Measurements from ENCODE around the gene OOSP1. TPM values are rescaled to one million over a fixed set of nuclear protein-coding genes. Genes with fewer than 3 reads are reported as not detected.

The OOSP1 gene
- total RNA-seq, 1 experiment from 2014 or later = not detected

DNA sequence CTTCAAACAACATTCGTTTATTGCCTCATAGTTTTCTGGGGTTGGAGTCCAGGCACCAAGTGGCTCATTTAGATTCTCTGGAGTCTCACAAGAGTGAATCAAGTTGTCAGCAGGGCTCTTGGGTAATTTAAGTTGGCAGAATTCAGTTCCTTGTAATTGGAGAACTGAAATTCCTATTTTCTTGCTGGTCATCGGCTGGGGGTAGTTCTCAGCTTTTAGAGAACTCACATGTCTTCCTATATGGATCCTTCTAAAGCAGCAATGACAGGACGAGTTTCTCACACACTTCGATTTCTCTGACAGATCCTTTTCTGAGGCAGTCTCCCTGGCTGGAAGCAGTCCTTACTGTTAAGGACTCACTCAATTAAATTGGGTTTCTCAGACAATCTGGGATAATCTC, 61.5 kb downstream of the OOSP1 start:
- no peak for DNase-seq (ENCODE audit: low read depth)
- in situ Hi-C loops (cut with HindIII; ENCODE audit: low pct_unique_long_range_greater_than_20kb, low sequenced_read_pairs) = no loop called here

DNA sequence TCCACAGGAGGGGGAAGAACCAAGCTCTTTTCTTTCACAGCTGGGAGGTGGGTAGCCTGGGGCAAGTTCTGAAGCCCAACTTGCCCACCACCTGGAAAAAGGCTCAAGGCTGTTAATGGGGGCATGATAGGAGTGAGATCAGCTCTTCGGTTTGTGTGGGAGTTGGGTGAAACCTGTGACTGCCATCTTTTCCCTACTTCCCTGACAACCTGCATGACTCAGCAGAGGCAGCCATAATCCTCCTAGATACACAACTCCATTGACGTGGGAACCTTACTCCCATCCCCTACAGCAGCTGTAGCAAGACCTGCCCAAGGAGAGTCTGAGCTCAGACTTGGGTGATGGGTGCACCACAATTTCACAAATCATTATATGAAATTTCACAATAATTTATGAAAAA, 65.5 kb downstream of the OOSP1 start:
- no peak for DNase-seq (ENCODE audit: low read depth)

GRCh38 chr11:60005360-60005759, 67.1 kb downstream of the OOSP1 start:
- DNase-seq (ENCODE audit: low read depth) = no peak
- in situ Hi-C loops (cut with HindIII; ENCODE audit: low pct_unique_long_range_greater_than_20kb, low sequenced_read_pairs) = no loop called here

More for the DNA sequence above, 65.5 kb downstream of the OOSP1 start:
- in situ Hi-C loops (cut with HindIII; ENCODE audit: low pct_unique_long_range_greater_than_20kb, low sequenced_read_pairs) = no loop called here

Other genes with a start within 250 kb of the OOSP1 start
- not detected in 2 replicates for gene OR10V1, start 224.6 kb upstream of the OOSP1 start, total RNA-seq (2014; rRNA removed; shearing (Covaris generic); ENCODE audit: low replicate concordance)
- gene STX3, start 183.1 kb upstream of the OOSP1 start, total RNA-seq (2014; rRNA removed; shearing (Covaris generic); ENCODE audit: low replicate concordance) = 16.0 and 28.4 TPM in 2 replicates
- gene MRPL16, start 127.7 kb upstream of the OOSP1 start, total RNA-seq (2014; rRNA removed; shearing (Covaris generic); ENCODE audit: low replicate concordance) = 66.6 and 80.4 TPM in 2 replicates
- not detected in 2 replicates for gene CBLIF, start 92.9 kb upstream of the OOSP1 start, total RNA-seq (2014; rRNA removed; shearing (Covaris generic); ENCODE audit: low replicate concordance)
- gene TCN1, start 71.9 kb upstream of the OOSP1 start, total RNA-seq (2014; rRNA removed; shearing (Covaris generic); ENCODE audit: low replicate concordance) = 3.1 and 10.6 TPM in 2 replicates
- gene OOSP3, start 59.6 kb upstream of the OOSP1 start, total RNA-seq (2014; rRNA removed; shearing (Covaris generic); ENCODE audit: low replicate concordance) = not detected in 2 replicates
- gene OOSP4A, start 25.6 kb downstream of the OOSP1 start, total RNA-seq (2014; rRNA removed; shearing (Covaris generic); ENCODE audit: low replicate concordance) = not detected in 2 replicates
- not detected in 2 replicates for gene OOSP4B, start 78.7 kb downstream of the OOSP1 start, total RNA-seq (2014; rRNA removed; shearing (Covaris generic); ENCODE audit: low replicate concordance)
- not detected in 2 replicates for gene OOSP2, start 102.0 kb downstream of the OOSP1 start, total RNA-seq (2014; rRNA removed; shearing (Covaris generic); ENCODE audit: low replicate concordance)
- not detected in 2 replicates for gene MS4A3, start 118.2 kb downstream of the OOSP1 start, total RNA-seq (2014; rRNA removed; shearing (Covaris generic); ENCODE audit: low replicate concordance)
- not detected in 2 replicates for gene MS4A2, start 150.2 kb downstream of the OOSP1 start, total RNA-seq (2014; rRNA removed; shearing (Covaris generic); ENCODE audit: low replicate concordance)
- not detected in 2 replicates for gene MS4A6A, start 244.7 kb downstream of the OOSP1 start, total RNA-seq (2014; rRNA removed; shearing (Covaris generic); ENCODE audit: low replicate concordance)